HepG2 (cell line): Measurements from ENCODE around the gene FBXL20. TPM values are rescaled to one million over a fixed set of nuclear protein-coding genes. Genes with fewer than 3 reads are reported as not detected.
A peak's percentile ranks its signal among the peaks of the same experiment; 100 is the strongest.

Experiments used
- ELK4 ChIP-seq: sonication (generic); formaldehyde crosslinking; IDR thresholded peaks from 2 replicates; pipeline ENCODE4 v1.9.0; 2021; ENCODE audit warnings: missing genetic modification reagents, borderline replicate concordance
- MAF1 ChIP-seq: sonication (generic); formaldehyde crosslinking; IDR thresholded peaks from 2 replicates; pipeline ENCODE4 v1.5.0; 2020; ENCODE audit warnings: missing genetic modification reagents, borderline replicate concordance
- PAWR ChIP-seq: sonication (generic); formaldehyde crosslinking; IDR thresholded peaks from 2 replicates; pipeline ENCODE4 v1.4.0; 2020; ENCODE audit warnings: missing genetic modification reagents, mild to moderate bottlenecking, borderline replicate concordance
- RFXANK ChIP-seq: IDR thresholded peaks from 2 replicates; pipeline ENCODE4 v1.6.1; 2016
- TP53 ChIP-seq: sonication (generic); formaldehyde crosslinking; conservative IDR thresholded peaks from 2 replicates; pipeline ENCODE4 v1.4.0; 2020; ENCODE audit warnings: missing genetic modification reagents
- ZNF260 ChIP-seq: sonication (generic); formaldehyde crosslinking; IDR thresholded peaks from 2 replicates; pipeline ENCODE4 v1.4.0; 2020; ENCODE audit warnings: missing genetic modification reagents, low read depth, mild to moderate bottlenecking, borderline replicate concordance
- ZNF276 ChIP-seq: sonication (generic); formaldehyde crosslinking; IDR thresholded peaks from 2 replicates; pipeline ENCODE4 v1.4.0; 2020; ENCODE audit warnings: mild to moderate bottlenecking, low read depth, missing genetic modification reagents
- ZNF33A ChIP-seq: sonication (generic); formaldehyde crosslinking; IDR thresholded peaks from 2 replicates; pipeline ENCODE4 v1.5.1; 2020; ENCODE audit warnings: missing genetic modification reagents, mild to moderate bottlenecking, moderate library complexity, borderline replicate concordance
- ZNF367 ChIP-seq: sonication (generic); formaldehyde crosslinking; IDR thresholded peaks from 2 replicates; pipeline ENCODE4 v1.4.0; 2020; ENCODE audit warnings: missing genetic modification reagents, borderline replicate concordance
- polyA plus RNA-seq, 8 experiments: library from polyadenylated mRNA; depleted of rRNA in 3 of 8; stranded (reverse) in 7 of 8; unstranded in 1 of 8; fragments of >200 nt; fragmentation: Illumina TruSeq in 4 of 8; extraction: Trizol in 4 of 8; gene quantifications; 2 replicates each; pipeline versions ENCODE4 v1.2.1 to v1.2.3, GENCODE V29; 2011 to 2016; ENCODE audit warnings: low read depth in 4 of 8, missing spikeins in 1 of 8, mixed read lengths in 1 of 8; ENCODE audit not compliant: insufficient read depth in 1 of 8
- total RNA-seq, 5 experiments: library from RNA; depleted of rRNA; stranded (reverse); fragments of >200 nt; fragmentation: Illumina TruSeq; extraction: Trizol; gene quantifications; 2 replicates each; pipeline ENCODE4 v1.2.3, GENCODE V29; 2016; ENCODE audit warnings: low read depth in 1 of 5
- TF ChIP-seq, protein P1 (sequence below): sonication (generic); formaldehyde crosslinking; IDR thresholded peaks from 2 replicates; pipeline ENCODE4 v1.8.1; 2022; ENCODE audit warnings: mild to moderate bottlenecking, missing genetic modification reagents
- TF ChIP-seq, protein P2 (sequence below): sonication (generic); formaldehyde crosslinking; IDR thresholded peaks from 2 replicates; pipeline ENCODE4 v1.8.0; 2022; ENCODE audit warnings: mild to moderate bottlenecking, missing genetic modification reagents, borderline replicate concordance
- TF ChIP-seq, protein P3 (sequence below): sonication (generic); formaldehyde crosslinking; IDR thresholded peaks from 2 replicates; pipeline ENCODE4 v1.5.0; 2020; ENCODE audit warnings: mild to moderate bottlenecking, missing genetic modification reagents, borderline replicate concordance
- TF ChIP-seq, protein P4 (sequence below): sonication (generic); formaldehyde crosslinking; IDR thresholded peaks from 2 replicates; pipeline ENCODE4 v1.4.0; 2020; ENCODE audit warnings: missing genetic modification reagents

FBXL20 gene
- total and polyA plus RNA-seq, 2 of the 13 experiments (the other 11 are each of a cell fraction or from before 2014, with no cell fraction given), result 10.2 to 10.3 TPM

DNA sequence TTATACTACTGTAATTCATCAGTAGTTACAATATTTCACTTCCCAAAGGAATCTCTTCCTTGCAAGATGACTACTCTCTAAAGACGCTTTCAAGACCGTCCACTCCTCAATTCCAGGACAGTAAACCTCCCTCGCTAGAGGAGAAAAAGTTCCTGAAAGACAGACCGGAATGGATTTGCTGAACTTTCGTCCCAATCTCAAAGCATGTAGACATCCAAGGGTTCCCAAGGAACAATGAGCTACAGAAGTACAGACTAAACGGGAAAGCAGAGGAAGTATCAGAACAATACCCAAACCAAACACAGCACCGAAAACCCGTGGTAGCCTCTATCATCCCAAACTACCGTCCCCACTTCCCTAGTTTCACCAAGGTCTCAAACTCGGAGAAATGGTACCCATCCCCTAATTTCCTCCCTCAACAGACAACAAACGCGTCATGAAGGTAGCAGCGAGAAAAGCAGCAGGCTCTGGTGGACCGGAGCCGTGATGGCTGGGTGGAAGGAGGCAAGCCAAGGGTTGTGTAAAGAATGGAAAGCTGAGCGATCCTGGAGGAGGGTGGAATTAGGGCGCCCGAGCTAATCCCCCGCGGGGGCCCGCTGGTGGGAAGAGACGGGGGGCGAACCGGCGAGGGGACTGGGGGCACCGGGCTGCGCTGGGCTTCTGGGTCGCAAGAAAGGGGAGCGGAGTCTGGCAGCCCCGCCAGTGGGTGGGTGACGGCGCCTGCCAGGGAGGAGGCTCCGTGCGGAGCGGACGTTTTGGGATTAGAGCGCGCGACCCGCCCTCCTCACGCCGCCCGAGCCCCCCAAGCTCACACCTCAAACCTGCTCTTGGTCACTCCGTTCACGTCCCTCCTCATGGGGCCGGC is 647 bp downstream of the FBXL20 start (continued):
- TF ChIP-seq, protein P1, sequence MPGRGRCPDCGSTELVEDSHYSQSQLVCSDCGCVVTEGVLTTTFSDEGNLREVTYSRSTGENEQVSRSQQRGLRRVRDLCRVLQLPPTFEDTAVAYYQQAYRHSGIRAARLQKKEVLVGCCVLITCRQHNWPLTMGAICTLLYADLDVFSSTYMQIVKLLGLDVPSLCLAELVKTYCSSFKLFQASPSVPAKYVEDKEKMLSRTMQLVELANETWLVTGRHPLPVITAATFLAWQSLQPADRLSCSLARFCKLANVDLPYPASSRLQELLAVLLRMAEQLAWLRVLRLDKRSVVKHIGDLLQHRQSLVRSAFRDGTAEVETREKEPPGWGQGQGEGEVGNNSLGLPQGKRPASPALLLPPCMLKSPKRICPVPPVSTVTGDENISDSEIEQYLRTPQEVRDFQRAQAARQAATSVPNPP (CRISPR knock-in tag), result 0 out of 2 replicates have a peak, but pooled peaks have one; percentile 31
- TF ChIP-seq, protein P2, sequence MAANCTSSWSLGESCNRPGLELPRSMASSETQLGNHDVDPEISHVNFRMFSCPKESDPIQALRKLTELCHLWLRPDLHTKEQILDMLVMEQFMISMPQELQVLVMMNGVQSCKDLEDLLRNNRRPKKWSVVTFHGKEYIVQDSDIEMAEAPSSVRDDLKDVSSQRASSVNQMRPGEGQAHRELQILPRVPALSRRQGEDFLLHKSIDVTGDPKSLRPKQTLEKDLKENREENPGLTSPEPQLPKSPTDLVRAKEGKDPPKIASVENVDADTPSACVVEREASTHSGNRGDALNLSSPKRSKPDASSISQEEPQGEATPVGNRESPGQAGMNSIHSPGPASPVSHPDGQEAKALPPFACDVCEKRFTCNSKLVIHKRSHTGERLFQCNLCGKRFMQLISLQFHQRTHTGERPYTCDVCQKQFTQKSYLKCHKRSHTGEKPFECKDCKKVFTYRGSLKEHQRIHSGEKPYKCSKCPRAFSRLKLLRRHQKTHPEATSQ (CRISPR knock-in tag), result 0 out of 2 replicates have a peak, but pooled peaks have one; percentile 0
- TF ChIP-seq ZNF276 (CRISPR knock-in tag) (peak; percentile 68; the same call in 1 of the 2 replicates), ZNF33A (CRISPR knock-in tag) (peak; percentile 56; the same call in 1 of the 2 replicates), ZNF260 (CRISPR knock-in tag) (no peak), ELK4 (no peak), PAWR (peak; percentile 27; the same call in 1 of the 2 replicates), TP53 (CRISPR knock-in tag) (no peak), RFXANK (no peak), ZNF367 (0 out of 2 replicates have a peak, but pooled peaks have one; percentile 3), MAF1 (CRISPR knock-in tag) (0 out of 2 replicates have a peak, but pooled peaks have one; percentile 0)
- TF ChIP-seq, protein P3, sequence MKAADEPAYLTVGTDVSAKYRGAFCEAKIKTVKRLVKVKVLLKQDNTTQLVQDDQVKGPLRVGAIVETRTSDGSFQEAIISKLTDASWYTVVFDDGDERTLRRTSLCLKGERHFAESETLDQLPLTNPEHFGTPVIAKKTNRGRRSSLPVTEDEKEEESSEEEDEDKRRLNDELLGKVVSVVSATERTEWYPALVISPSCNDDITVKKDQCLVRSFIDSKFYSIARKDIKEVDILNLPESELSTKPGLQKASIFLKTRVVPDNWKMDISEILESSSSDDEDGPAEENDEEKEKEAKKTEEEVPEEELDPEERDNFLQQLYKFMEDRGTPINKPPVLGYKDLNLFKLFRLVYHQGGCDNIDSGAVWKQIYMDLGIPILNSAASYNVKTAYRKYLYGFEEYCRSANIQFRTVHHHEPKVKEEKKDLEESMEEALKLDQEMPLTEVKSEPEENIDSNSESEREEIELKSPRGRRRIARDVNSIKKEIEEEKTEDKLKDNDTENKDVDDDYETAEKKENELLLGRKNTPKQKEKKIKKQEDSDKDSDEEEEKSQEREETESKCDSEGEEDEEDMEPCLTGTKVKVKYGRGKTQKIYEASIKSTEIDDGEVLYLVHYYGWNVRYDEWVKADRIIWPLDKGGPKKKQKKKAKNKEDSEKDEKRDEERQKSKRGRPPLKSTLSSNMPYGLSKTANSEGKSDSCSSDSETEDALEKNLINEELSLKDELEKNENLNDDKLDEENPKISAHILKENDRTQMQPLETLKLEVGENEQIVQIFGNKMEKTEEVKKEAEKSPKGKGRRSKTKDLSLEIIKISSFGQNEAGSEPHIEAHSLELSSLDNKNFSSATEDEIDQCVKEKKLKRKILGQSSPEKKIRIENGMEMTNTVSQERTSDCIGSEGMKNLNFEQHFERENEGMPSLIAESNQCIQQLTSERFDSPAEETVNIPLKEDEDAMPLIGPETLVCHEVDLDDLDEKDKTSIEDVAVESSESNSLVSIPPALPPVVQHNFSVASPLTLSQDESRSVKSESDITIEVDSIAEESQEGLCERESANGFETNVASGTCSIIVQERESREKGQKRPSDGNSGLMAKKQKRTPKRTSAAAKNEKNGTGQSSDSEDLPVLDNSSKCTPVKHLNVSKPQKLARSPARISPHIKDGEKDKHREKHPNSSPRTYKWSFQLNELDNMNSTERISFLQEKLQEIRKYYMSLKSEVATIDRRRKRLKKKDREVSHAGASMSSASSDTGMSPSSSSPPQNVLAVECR (CRISPR knock-in tag), result no peak
- TF ChIP-seq, protein P4, sequence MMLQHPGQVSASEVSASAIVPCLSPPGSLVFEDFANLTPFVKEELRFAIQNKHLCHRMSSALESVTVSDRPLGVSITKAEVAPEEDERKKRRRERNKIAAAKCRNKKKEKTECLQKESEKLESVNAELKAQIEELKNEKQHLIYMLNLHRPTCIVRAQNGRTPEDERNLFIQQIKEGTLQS (CRISPR knock-in tag), result peak; percentile 35; the same call in 1 of the 2 replicates
